Kidney (tissue), 14 donors: Measurements from ENCODE around the gene GNB1. TPM values are rescaled to one million over a fixed set of nuclear protein-coding genes. Genes with fewer than 3 reads are reported as not detected.
A peak's percentile ranks its signal among the peaks of the same experiment; 100 is the strongest.

ENCODE experiments used
- DNase-seq, 5 donors: peaks; one replicate each; pipeline ENCODE4 v3.0.0-alpha.2; 2013 to 2020
- FAIRE-seq: peaks from 2 replicates; lab custom pipeline; 2012; peaks lifted over from hg19 to GRCh38; lab: Jason Lieb, UNC
- H3K27ac ChIP-seq, 2 donors: one replicate each; pipeline ENCODE4 v1.7.0; 2013; ENCODE audit warnings: low read depth in 2 of 2, low read length in 2 of 2, inconsistent platforms in 1 of 2
- H3K27me3 ChIP-seq: one replicate; pipeline ENCODE4 v1.7.1; 2013; ENCODE audit warnings: low read length, inconsistent platforms; ENCODE audit not compliant: control insufficient read depth, insufficient read depth
- H3K36me3 ChIP-seq, 3 donors: one replicate each; pipeline versions ENCODE4 v1.7.0 to v1.7.1; 2013; ENCODE audit warnings: low read length in 3 of 3, control low read depth in 1 of 3, inconsistent platforms in 1 of 3; ENCODE audit not compliant: insufficient read depth in 3 of 3, control insufficient read depth in 2 of 3
- H3K4me1 ChIP-seq, 3 donors: one replicate each; pipeline versions ENCODE4 v1.7.0 to v1.7.1; 2013; ENCODE audit warnings: low read length in 3 of 3, inconsistent platforms in 1 of 3, low read depth in 1 of 3; ENCODE audit not compliant: control insufficient read depth in 2 of 3, insufficient read depth in 2 of 3
- H3K4me3 ChIP-seq, 3 donors: one replicate each; pipeline versions ENCODE4 v1.7.0 to v1.8.1; 2013; ENCODE audit warnings: low read length in 3 of 3, control low read depth in 1 of 3, inconsistent platforms in 1 of 3
- H3K9ac ChIP-seq, 3 donors: one replicate each; pipeline versions ENCODE4 v1.7.0 to v1.7.1; 2013; ENCODE audit warnings: low read length in 3 of 3, control low read depth in 1 of 3, inconsistent platforms in 1 of 3
- H3K9me3 ChIP-seq, 3 donors: one replicate each; pipeline versions ENCODE4 v1.7.0 to v1.7.1; 2013; ENCODE audit warnings: low read length in 3 of 3, control low read depth in 1 of 3, inconsistent platforms in 1 of 3; ENCODE audit not compliant: control insufficient read depth in 2 of 3, insufficient read depth in 1 of 3
- intact Hi-C: fragments of 100-400 bp; cut with DNase I; formaldehyde crosslinking; loops from one replicate; pipeline ENCODE4 v1.11.1; 2022
- polyA plus RNA-seq: library from polyadenylated mRNA; stranded (reverse); fragments of 350-450 nt; fragmentation: Illumina TruSeq; extraction: RNeasy Lipid Tissue Mini Kit (QIAGEN cat#74804); gene quantifications from one replicate; pipeline ENCODE4 v1.2.3, GENCODE V29; 2014; ENCODE audit warnings: low read depth, low replicate concordance; ENCODE audit not compliant: insufficient read depth
- total RNA-seq: library from RNA; stranded (reverse); fragmentation: NEBNext Ultra II Directional; extraction: Animal tissue kit (Norgen Biotek cat#: 25700); gene quantifications from one replicate; pipeline ENCODE4 v1.2.1, GENCODE V29; 2021
- TF ChIP-seq, protein P1 (sequence below): IDR thresholded peaks from 3 replicates; pipeline ENCODE4 v1.5.1; 2012; ENCODE audit warnings: mild to moderate bottlenecking, moderate library complexity, borderline replicate concordance; ENCODE audit not compliant: insufficient read depth; ENCODE audit errors: extremely low read depth
- donor health status: control.
- donor health status: control.
- donor health status: control.
- donor health status: control.
- donor health status: control.
- donor health status: DM: yes; HTN: yes; CAD: no.
- donor health status: Normal renal cell carcinoma (clear cell type).

GNB1 gene
- total and polyA plus RNA-seq, 2 donors from 2014 or later, result 144 to 347 TPM

DNA sequence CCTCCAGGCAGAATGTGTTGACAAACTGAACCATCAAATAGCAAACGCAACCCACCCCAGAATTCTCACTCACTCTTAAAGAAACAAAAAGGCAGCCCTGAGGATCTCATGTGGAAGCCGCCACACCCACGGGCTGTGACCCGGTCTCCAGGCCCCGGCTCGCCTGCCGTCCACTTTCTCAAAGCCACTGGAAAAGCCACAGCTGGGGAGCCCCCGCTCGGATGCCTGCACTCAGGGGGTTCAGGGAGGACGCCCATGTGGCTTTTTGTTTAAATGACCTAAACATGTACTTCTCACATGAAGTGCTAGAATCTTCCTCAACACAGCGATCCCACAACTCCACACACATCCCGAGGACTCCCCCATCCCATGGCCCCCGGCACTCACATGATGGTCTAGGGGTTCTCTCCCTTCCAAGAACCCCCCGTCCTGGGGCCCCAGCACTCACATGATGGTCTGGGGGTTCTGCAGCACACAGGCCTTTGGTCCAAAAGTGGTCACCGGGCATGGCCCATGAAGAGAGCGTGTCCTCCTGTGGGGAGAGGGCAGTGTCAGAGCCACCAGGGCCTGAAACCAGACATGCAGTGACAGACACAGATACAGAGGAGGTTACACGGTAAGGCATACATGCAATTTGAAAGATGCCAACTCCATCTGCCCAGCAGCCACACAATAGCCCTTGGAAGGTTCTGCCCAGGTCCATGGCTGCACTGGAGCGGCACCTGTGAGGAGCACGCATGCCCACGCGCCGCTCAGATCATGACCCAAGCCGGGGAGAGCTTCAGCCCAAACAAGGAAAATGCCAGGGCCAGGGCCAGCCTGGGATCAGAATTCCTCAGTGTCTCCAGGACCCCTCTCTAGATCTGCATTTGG lies 129.1 kb downstream of the GNB1 start:
- H3K36me3 ChIP-seq, result peaks cover 2 to 9% (median 7%) of the 10 kb centered on the region in 3 donors
- TF ChIP-seq, protein P1, sequence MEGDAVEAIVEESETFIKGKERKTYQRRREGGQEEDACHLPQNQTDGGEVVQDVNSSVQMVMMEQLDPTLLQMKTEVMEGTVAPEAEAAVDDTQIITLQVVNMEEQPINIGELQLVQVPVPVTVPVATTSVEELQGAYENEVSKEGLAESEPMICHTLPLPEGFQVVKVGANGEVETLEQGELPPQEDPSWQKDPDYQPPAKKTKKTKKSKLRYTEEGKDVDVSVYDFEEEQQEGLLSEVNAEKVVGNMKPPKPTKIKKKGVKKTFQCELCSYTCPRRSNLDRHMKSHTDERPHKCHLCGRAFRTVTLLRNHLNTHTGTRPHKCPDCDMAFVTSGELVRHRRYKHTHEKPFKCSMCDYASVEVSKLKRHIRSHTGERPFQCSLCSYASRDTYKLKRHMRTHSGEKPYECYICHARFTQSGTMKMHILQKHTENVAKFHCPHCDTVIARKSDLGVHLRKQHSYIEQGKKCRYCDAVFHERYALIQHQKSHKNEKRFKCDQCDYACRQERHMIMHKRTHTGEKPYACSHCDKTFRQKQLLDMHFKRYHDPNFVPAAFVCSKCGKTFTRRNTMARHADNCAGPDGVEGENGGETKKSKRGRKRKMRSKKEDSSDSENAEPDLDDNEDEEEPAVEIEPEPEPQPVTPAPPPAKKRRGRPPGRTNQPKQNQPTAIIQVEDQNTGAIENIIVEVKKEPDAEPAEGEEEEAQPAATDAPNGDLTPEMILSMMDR, result no peak

DNA sequence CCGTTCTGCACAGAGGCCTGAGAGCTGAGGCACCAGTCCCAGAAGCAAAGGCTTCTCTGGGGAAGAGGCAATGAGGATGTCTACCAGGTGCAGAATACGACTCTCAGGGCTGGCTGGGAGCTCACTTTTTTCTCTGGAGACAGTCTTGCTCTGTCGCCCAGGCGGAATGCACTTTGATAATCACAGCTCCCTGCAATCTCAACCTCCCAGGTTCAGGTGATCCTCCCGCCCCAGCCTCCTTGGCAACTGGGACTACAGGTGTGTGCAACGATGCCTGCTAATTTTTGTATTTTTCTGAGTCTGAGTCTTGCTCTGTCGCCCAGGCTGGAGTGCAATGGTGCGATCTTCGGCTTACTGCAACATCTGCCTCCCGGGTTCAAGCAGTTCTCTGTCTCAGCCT lies 130.2 kb downstream of the GNB1 start:
- FAIRE-seq (no peak), DNase-seq (no peak)
- intact Hi-C loops, result no loop called here
- H3K9ac ChIP-seq, result no peak overlapping the region
- no peaks in the 10 kb centered on the region for H3K27me3 ChIP-seq
- H3K4me3 ChIP-seq, result no peak overlapping the region
- no peak overlapping the region for H3K27ac ChIP-seq
- TF ChIP-seq, protein P1, result no peak
- H3K9me3 ChIP-seq, result no peaks in the 10 kb centered on the region
- H3K4me1 ChIP-seq, result peaks cover 0 to 15% (median 5%) of the 10 kb centered on the region in 3 donors
- H3K36me3 ChIP-seq, result peaks cover 2 to 15% (median 7%) of the 10 kb centered on the region in 3 donors

More for the DNA sequence above, 129.1 kb downstream of the GNB1 start:
- H3K9me3 ChIP-seq, result no peaks in the 10 kb centered on the region
- DNase-seq (peak in 1 of 5 donors; percentile 45), FAIRE-seq (no peak)
- no peak overlapping the region for H3K9ac ChIP-seq
- no peak overlapping the region for H3K27ac ChIP-seq
- H3K4me1 ChIP-seq, result peaks cover 0 to 15% (median 5%) of the 10 kb centered on the region in 3 donors
- H3K4me3 ChIP-seq, result no peak overlapping the region
- no peaks in the 10 kb centered on the region for H3K27me3 ChIP-seq
- intact Hi-C loops, result no loop called here

DNA sequence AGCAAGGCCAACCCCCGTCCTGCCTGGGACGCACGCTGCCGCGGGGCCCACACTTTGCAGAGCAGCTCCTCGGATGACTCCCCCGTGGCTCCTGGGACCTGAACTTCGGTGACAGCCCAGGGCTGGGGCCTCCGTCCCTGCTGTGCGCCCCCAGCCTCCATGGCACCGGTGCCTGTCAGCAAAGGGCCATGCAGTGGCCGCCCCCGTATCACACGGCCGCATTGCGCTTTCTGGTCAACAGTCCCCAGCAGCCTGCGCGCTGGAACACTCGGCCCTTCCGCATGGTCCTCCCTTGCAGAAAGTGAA lies 130.6 kb downstream of the GNB1 start:
- Histone ChIP-seq H3K27ac (no peak overlapping the region), H3K9ac (no peak overlapping the region), H3K4me3 (no peak overlapping the region), H3K4me1 (peaks cover 0 to 15% (median 5%) of the 10 kb centered on the region in 3 donors), H3K36me3 (peaks cover 2 to 15% (median 7%) of the 10 kb centered on the region in 3 donors), H3K9me3 (no peaks in the 10 kb centered on the region), H3K27me3 (no peaks in the 10 kb centered on the region)
- FAIRE-seq (no peak), DNase-seq (peak in 1 of 5 donors; percentile 77)
- TF ChIP-seq, protein P1, result no peak
- intact Hi-C loops, result no loop called here
